Liver (tissue), 9 donors: Measurements from ENCODE around the gene TSPAN16. TPM values are rescaled to one million over a fixed set of nuclear protein-coding genes. Genes with fewer than 3 reads are reported as not detected.
A peak's percentile ranks its signal among the peaks of the same experiment; 100 is the strongest.

Source experiments
- DNase-seq: peaks from one replicate; pipeline ENCODE4 v3.0.0-alpha.2; 2017; ENCODE audit warnings: low spot score
- H3K27ac ChIP-seq, 2 donors: one replicate each; pipeline ENCODE4 v1.7.0; 2013; ENCODE audit warnings: inconsistent platforms in 2 of 2, low read length in 2 of 2, control low read depth in 1 of 2, low read depth in 1 of 2, mild to moderate bottlenecking in 1 of 2
- H3K27me3 ChIP-seq, 4 donors: one replicate each; pipeline versions ENCODE4 v1.6.1 to v1.7.0; 2013; ENCODE audit warnings: low read length in 3 of 4, inconsistent platforms in 1 of 4, mild to moderate bottlenecking in 1 of 4, moderate library complexity in 1 of 4; ENCODE audit not compliant: control insufficient read depth in 4 of 4, insufficient read depth in 4 of 4
- H3K36me3 ChIP-seq, 4 donors: one replicate each; pipeline versions ENCODE4 v1.6.1 to v1.7.0; 2013; ENCODE audit warnings: low read length in 3 of 4, mild to moderate bottlenecking in 3 of 4, low read depth in 1 of 4, moderate library complexity in 1 of 4; ENCODE audit not compliant: control insufficient read depth in 4 of 4, insufficient read depth in 3 of 4
- H3K4me1 ChIP-seq, 4 donors: one replicate each; pipeline versions ENCODE4 v1.6.1 to v1.7.0; 2013; ENCODE audit warnings: low read length in 3 of 4, mild to moderate bottlenecking in 3 of 4, moderate library complexity in 1 of 4; ENCODE audit not compliant: control insufficient read depth in 4 of 4, insufficient read depth in 4 of 4
- H3K4me3 ChIP-seq, 3 donors: one replicate each; pipeline versions ENCODE4 v1.6.1 to v1.7.0; 2013; ENCODE audit warnings: low read length in 3 of 3, control low read depth in 1 of 3, low read depth in 1 of 3, mild to moderate bottlenecking in 1 of 3
- H3K9ac ChIP-seq, 2 donors: one replicate each; pipeline ENCODE4 v1.7.0; 2013; ENCODE audit warnings: low read length in 2 of 2, mild to moderate bottlenecking in 2 of 2, moderate library complexity in 2 of 2, control low read depth in 1 of 2, low read depth in 1 of 2
- H3K9me3 ChIP-seq, 4 donors: one replicate each; pipeline versions ENCODE4 v1.6.1 to v1.7.0; 2013; ENCODE audit warnings: low read length in 3 of 4; ENCODE audit not compliant: control insufficient read depth in 4 of 4
- ATF3 ChIP-seq: IDR thresholded peaks from 2 replicates; pipeline ENCODE4 v1.6.1; 2016; ENCODE audit warnings: antibody characterized with exemption
- CTCF ChIP-seq: fragments of 150-350 bp; IDR thresholded peaks from 2 replicates; pipeline ENCODE4 v1.5.1; 2017; ENCODE audit warnings: improper control_type of control experiment, low read depth, low read length; ENCODE audit not compliant: missing input control
- EGR1 ChIP-seq, 2 donors: IDR thresholded peaks; 2 replicates each; pipeline ENCODE4 v1.6.1; 2016 to 2018; ENCODE audit warnings: antibody characterized with exemption in 2 of 2, low read depth in 2 of 2
- FOXA1 ChIP-seq: IDR thresholded peaks from 2 replicates; pipeline ENCODE4 v1.6.1; 2016; ENCODE audit warnings: antibody characterized with exemption
- FOXA2 ChIP-seq: IDR thresholded peaks from 2 replicates; pipeline ENCODE4 v1.6.1; 2016; ENCODE audit warnings: antibody characterized with exemption
- GABPA ChIP-seq, 2 donors: IDR thresholded peaks in 1 of 2; conservative IDR thresholded peaks in 1 of 2; 2 replicates each; pipeline ENCODE4 v1.6.1; 2016; ENCODE audit warnings: antibody characterized with exemption in 2 of 2, mild to moderate bottlenecking in 1 of 2, moderate library complexity in 1 of 2
- HNF4A ChIP-seq, 2 donors: conservative IDR thresholded peaks; 2 replicates each; pipeline ENCODE4 v1.6.1; 2016; ENCODE audit warnings: antibody characterized with exemption in 2 of 2, mild to moderate bottlenecking in 2 of 2
- HNF4G ChIP-seq: IDR thresholded peaks from 2 replicates; pipeline ENCODE4 v1.6.1; 2016; ENCODE audit warnings: antibody characterized with exemption
- JUND ChIP-seq, 2 donors: IDR thresholded peaks; 2 replicates each; pipeline ENCODE4 v1.6.1; 2016; ENCODE audit warnings: antibody characterized with exemption in 2 of 2
- MAX ChIP-seq: IDR thresholded peaks from 2 replicates; pipeline ENCODE4 v1.6.1; 2016; ENCODE audit warnings: antibody characterized with exemption
- NR2F2 ChIP-seq: IDR thresholded peaks from 2 replicates; pipeline ENCODE4 v1.6.1; 2016; ENCODE audit warnings: antibody characterized with exemption
- RAD21 ChIP-seq, 2 donors: IDR thresholded peaks; 2 replicates each; pipeline ENCODE4 v1.6.1; 2016; ENCODE audit warnings: antibody characterized with exemption in 2 of 2, mild to moderate bottlenecking in 2 of 2
- REST ChIP-seq: IDR thresholded peaks from 2 replicates; pipeline ENCODE4 v1.6.1; 2016; ENCODE audit warnings: antibody characterized with exemption, mild to moderate bottlenecking
- RXRA ChIP-seq, 2 donors: IDR thresholded peaks; 2 replicates each; pipeline ENCODE4 v1.6.1; 2017 to 2018; ENCODE audit warnings: antibody characterized with exemption in 2 of 2, mild to moderate bottlenecking in 1 of 2
- SP1 ChIP-seq: IDR thresholded peaks from 2 replicates; pipeline ENCODE4 v1.6.1; 2018; ENCODE audit warnings: antibody characterized with exemption, mild to moderate bottlenecking
- TAF1 ChIP-seq: conservative IDR thresholded peaks from 2 replicates; pipeline ENCODE4 v1.6.1; 2016; ENCODE audit warnings: antibody characterized with exemption, mild to moderate bottlenecking
- YY1 ChIP-seq: IDR thresholded peaks from 2 replicates; pipeline ENCODE4 v1.6.1; 2016; ENCODE audit warnings: antibody characterized with exemption, mild to moderate bottlenecking
- ZBTB33 ChIP-seq: IDR thresholded peaks from 2 replicates; pipeline ENCODE4 v1.6.1; 2016; ENCODE audit warnings: antibody characterized with exemption
- WGBS: extraction: QIAGEN DNeasy Blood & Tissue Kit; methylation state at CpG from one replicate; pipeline ENCODE4 v1.1.7; 2013; 5-methylcytosine and 5-hydroxymethylcytosine counted together
- polyA plus RNA-seq, 2 donors: library from polyadenylated mRNA; stranded (reverse) in 1 of 2; unstranded in 1 of 2; fragments of 200-250 nt in 1 of 2; fragments of >200 nt in 1 of 2; fragmentation: Nextera tagmentation in 1 of 2; extraction: Ambion mirVana in 1 of 2; gene quantifications; one replicate each; pipeline versions ENCODE4 v1.2.1 to v1.2.3, GENCODE V29; 2013 to 2015
- total RNA-seq, 2 donors: library from RNA; depleted of rRNA; stranded (reverse); fragments of >200 nt; gene quantifications; one replicate each; pipeline ENCODE4 v1.2.3, GENCODE V29; 2014
- donor health status: healthy.
- donor health status: healthy.
- donor health status: healthy.
- donor health status: healthy.
- donor health status: healthy.

TSPAN16 gene
- total and polyA plus RNA-seq, 4 donors = not detected

- no peak for DNase-seq
- no peak for TF ChIP-seq MAX
- no peak for TF ChIP-seq HNF4G
- TF ChIP-seq JUND (IDR thresholded peaks at IDR 0.05) = no peak
- no peak for TF ChIP-seq RXRA (IDR thresholded peaks at IDR 0.05)
- no peak for TF ChIP-seq REST
- TF ChIP-seq HNF4A (conservative IDR thresholded peaks at IDR 0.05) = no peak
- TF ChIP-seq CTCF = no peak
- peak in 1 of 2 donors; percentile 26 for TF ChIP-seq GABPA (IDR thresholded peaks at IDR 0.05 in 1 of 2, conservative IDR thresholded peaks at IDR 0.05 in 1 of 2)
- TF ChIP-seq EGR1 (IDR thresholded peaks at IDR 0.05; ENCODE audit: low read depth in 2 of 2) = no peak
- peak; percentile 27 for TF ChIP-seq SP1
- TF ChIP-seq RAD21 (IDR thresholded peaks at IDR 0.05) = peak in 1 of 2 donors; percentile 7
- no peak for TF ChIP-seq FOXA2
- peak; percentile 99 for TF ChIP-seq NR2F2
- TF ChIP-seq YY1 = no peak
- no peak for TF ChIP-seq FOXA1
- TF ChIP-seq ZBTB33 = no peak
- no peak for TF ChIP-seq TAF1
- no peak for TF ChIP-seq ATF3
- Histone ChIP-seq H3K9ac (no peak overlapping the region), H3K36me3 (no peaks in the 10 kb centered on the region), H3K4me1 (peaks cover 0 to 9% (median 4%) of the 10 kb centered on the region in 4 donors), H3K27ac (peak overlapping the region; percentile 13 to 48), H3K27me3 (no peaks in the 10 kb centered on the region), H3K9me3 (no peaks in the 10 kb centered on the region), H3K4me3 (no peak overlapping the region)
- WGBS = 60% methylated on average over 10 of the region's 10 CpGs
Observed at GRCh38 chr19:11268783-11269267, 27.1 kb upstream of the TSPAN16 start.
